Mononuclear cell (primary cell): ENCODE results near the gene DLG2. TPM values are rescaled to one million over a fixed set of nuclear protein-coding genes. Genes with fewer than 3 reads are reported as not detected.

ENCODE experiments used
- H3K27me3 ChIP-seq: 2 replicates; pipeline ENCODE4 v1.6.0; 2011; ENCODE audit warnings: low read length, control low read depth; ENCODE audit not compliant: insufficient read depth
- H3K4me1 ChIP-seq: 2 replicates; pipeline ENCODE4 v1.5.1; 2011; ENCODE audit warnings: mild to moderate bottlenecking, low read length, control low read depth; ENCODE audit not compliant: insufficient read depth
- H3K4me3 ChIP-seq: 2 replicates; pipeline ENCODE4 v1.5.1; 2011; ENCODE audit warnings: mild to moderate bottlenecking, low read length, moderate library complexity
- H3K9me3 ChIP-seq: 2 replicates; pipeline ENCODE4 v1.5.1; 2011; ENCODE audit warnings: low read depth, mild to moderate bottlenecking, control low read depth, low read length
- total RNA-seq: library from RNA; depleted of rRNA; stranded (reverse); fragments of >200 nt; gene quantifications from one replicate; pipeline ENCODE4 v1.2.3, GENCODE V29; 2012

Gene DLG2
- total RNA-seq, 1 donor: 1.6 TPM

- H3K27me3 ChIP-seq: no peaks in the 10 kb centered on the region
Observed at GRCh38 chr11:84256618-84257017, 1370.5 kb downstream of the DLG2 start.

GRCh38 chr11:84255483-84255882, 1371.7 kb downstream of the DLG2 start:
- H3K9me3 ChIP-seq: no peaks in the 10 kb centered on the region
- no peak overlapping the region for H3K4me3 ChIP-seq
- H3K4me1 ChIP-seq: no peaks in the 10 kb centered on the region
- no peaks in the 10 kb centered on the region for H3K27me3 ChIP-seq

More at GRCh38 chr11:84256618-84257017, 1370.5 kb downstream of the DLG2 start:
- Histone ChIP-seq H3K4me1 (no peaks in the 10 kb centered on the region), H3K9me3 (no peaks in the 10 kb centered on the region), H3K4me3 (no peak overlapping the region)

- Histone ChIP-seq H3K9me3 (no peaks in the 10 kb centered on the region), H3K27me3 (no peaks in the 10 kb centered on the region), H3K4me3 (no peak overlapping the region), H3K4me1 (no peaks in the 10 kb centered on the region)
Observed at GRCh38 chr11:84250834-84251613, 1376.1 kb downstream of the DLG2 start.

- H3K4me3 ChIP-seq: no peak overlapping the region
- no peaks in the 10 kb centered on the region for H3K9me3 ChIP-seq
- H3K27me3 ChIP-seq: no peaks in the 10 kb centered on the region
- H3K4me1 ChIP-seq: no peaks in the 10 kb centered on the region
Observed at GRCh38 chr11:84249344-84250135, 1377.6 kb downstream of the DLG2 start.

GRCh38 chr11:84247926-84248325, 1379.2 kb downstream of the DLG2 start:
- no peaks in the 10 kb centered on the region for H3K27me3 ChIP-seq
- no peak overlapping the region for H3K4me3 ChIP-seq
- H3K4me1 ChIP-seq: no peaks in the 10 kb centered on the region
- no peaks in the 10 kb centered on the region for H3K9me3 ChIP-seq

DNA sequence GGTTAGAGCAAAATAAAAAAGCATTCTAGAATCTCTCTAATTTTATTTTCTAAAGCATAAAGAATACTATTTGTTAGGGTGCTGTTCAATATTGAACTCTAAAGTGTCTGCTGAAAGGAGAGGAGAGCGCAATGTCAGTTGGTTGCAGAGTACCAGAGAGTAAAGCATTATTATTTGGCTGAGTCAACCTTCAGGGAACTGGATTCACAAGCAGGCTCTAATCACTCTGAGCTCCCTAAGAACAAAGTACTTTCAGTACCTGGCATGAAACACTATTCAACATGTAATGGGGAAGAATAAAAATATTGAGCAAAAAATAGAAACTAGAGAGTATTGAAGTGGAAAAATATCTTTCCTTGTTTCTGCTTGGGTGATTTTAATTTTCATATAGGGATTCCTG, 1380.0 kb downstream of the DLG2 start:
- H3K9me3 ChIP-seq: no peaks in the 10 kb centered on the region
- H3K4me1 ChIP-seq: no peaks in the 10 kb centered on the region
- H3K4me3 ChIP-seq: no peak overlapping the region
- H3K27me3 ChIP-seq: no peaks in the 10 kb centered on the region

GRCh38 chr11:84243629-84244263, 1383.4 kb downstream of the DLG2 start:
- Histone ChIP-seq H3K4me3 (no peak overlapping the region), H3K9me3 (no peaks in the 10 kb centered on the region), H3K4me1 (no peaks in the 10 kb centered on the region), H3K27me3 (no peaks in the 10 kb centered on the region)

- Histone ChIP-seq H3K4me3 (no peak overlapping the region), H3K9me3 (no peaks in the 10 kb centered on the region), H3K4me1 (no peaks in the 10 kb centered on the region), H3K27me3 (no peaks in the 10 kb centered on the region)
Observed at GRCh38 chr11:84241343-84242131, 1385.6 kb downstream of the DLG2 start.

DNA sequence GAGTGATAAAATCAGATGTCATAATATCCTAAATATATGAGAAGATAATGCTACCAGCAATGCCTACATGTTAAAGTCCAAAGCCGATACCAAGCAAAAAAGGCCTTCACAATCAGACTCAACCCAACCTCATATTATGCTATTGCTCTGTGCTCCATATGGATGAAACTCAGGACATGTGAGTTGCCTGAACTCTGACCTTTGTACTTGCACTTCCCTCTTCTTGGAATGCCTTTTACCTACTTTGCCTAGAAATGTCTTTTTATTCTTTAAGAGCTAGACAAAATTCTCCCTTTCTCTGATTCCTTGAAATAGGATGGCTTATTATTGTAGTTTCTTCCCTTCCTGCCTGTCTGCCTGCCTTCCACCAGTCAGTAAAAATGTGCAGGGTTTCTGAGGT, 1386.3 kb downstream of the DLG2 start:
- Histone ChIP-seq H3K4me1 (no peaks in the 10 kb centered on the region), H3K9me3 (no peaks in the 10 kb centered on the region), H3K27me3 (no peaks in the 10 kb centered on the region), H3K4me3 (no peak overlapping the region)

DNA sequence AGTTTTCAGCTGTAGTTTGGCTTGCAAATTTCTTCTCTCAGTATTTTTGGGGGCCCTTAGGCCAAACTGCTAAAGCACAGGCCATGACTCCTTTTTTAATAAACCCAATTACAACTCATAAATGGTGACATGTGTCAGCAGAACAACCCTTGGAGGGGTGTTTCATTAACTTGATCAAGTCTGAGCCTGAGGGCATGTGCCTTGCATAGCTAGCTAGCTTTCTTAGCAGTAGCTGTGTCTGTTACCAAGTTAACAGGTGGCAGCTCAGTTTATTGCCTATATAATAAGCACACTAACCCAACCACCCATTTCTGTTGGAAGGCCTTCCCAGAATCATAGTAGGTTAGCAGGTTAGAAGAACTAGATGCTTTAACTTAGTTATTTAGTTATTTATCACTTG, 1390.7 kb downstream of the DLG2 start:
- Histone ChIP-seq H3K9me3 (no peaks in the 10 kb centered on the region), H3K27me3 (no peaks in the 10 kb centered on the region), H3K4me1 (no peaks in the 10 kb centered on the region), H3K4me3 (no peak overlapping the region)

DNA sequence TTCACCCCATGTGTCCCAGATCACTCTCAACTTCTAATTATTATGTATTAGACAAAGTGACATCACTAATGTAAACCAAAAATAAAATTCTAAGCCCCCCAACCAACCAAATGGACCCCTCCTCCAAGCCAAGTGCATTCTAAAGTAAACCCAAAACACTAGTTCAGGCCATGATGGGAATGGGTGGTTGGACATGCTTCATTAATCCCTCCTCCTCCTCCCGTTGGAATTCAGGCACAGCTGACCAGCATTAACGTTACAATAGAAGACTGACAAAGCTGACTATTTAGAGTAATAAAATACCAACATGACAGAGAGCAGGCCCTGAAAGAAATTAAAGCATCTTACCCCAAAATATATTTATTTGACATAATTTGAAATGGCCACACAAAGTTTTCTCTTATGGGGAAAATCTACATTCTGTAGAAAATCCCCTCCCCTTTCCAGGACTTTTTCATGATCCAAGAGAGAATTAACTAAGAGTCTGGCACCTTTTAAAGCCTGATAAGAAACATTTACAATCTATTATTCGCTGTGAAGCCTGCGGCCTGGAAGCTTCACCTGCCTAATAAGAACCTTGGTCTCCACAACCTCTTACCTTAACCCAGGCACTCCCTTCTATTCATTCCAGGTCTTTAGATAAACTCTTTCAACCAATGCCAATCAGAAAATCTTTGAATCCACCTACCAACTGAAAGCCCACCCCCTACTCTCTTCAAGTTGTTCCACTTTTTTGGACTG, 1392.5 kb downstream of the DLG2 start:
- Histone ChIP-seq H3K27me3 (no peaks in the 10 kb centered on the region), H3K4me3 (no peak overlapping the region), H3K9me3 (no peaks in the 10 kb centered on the region), H3K4me1 (no peaks in the 10 kb centered on the region)

DNA sequence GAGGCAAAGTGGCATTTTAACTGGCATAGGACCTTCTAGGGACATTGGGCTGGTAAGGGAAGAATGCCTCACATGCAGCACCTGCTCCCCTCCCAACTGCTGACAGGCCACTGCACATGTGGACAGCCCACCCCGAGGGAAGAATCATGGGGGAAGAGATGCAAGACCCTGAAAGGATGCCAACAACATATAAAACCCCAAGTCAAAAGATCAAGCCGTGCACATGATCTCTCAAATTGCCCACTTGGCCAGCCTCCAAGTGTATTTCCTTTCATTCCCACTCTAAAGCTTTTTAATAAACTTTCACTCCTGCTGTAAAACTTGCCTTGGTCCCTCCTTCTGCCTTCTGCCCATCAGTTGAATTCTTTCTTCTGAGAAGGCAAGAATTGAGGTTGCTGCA, 1393.1 kb downstream of the DLG2 start:
- Histone ChIP-seq H3K4me1 (no peaks in the 10 kb centered on the region), H3K9me3 (no peaks in the 10 kb centered on the region), H3K27me3 (no peaks in the 10 kb centered on the region), H3K4me3 (no peak overlapping the region)

- Histone ChIP-seq H3K4me3 (no peak overlapping the region), H3K9me3 (no peaks in the 10 kb centered on the region), H3K4me1 (no peaks in the 10 kb centered on the region), H3K27me3 (no peaks in the 10 kb centered on the region)
Observed at GRCh38 chr11:84232511-84232910, 1394.6 kb downstream of the DLG2 start.

GRCh38 chr11:84230402-84230801, 1396.7 kb downstream of the DLG2 start:
- H3K27me3 ChIP-seq: no peaks in the 10 kb centered on the region
- H3K4me3 ChIP-seq: no peak overlapping the region
- H3K4me1 ChIP-seq: no peaks in the 10 kb centered on the region
- H3K9me3 ChIP-seq: no peaks in the 10 kb centered on the region
